ENCODE results near the gene CFD.
"Not testable (repeated sequence)": the region's sequence is repeated elsewhere in the genome, so short reads cannot be mapped to it uniquely, and the experiment has no call there.

Gene CFD

DNA sequence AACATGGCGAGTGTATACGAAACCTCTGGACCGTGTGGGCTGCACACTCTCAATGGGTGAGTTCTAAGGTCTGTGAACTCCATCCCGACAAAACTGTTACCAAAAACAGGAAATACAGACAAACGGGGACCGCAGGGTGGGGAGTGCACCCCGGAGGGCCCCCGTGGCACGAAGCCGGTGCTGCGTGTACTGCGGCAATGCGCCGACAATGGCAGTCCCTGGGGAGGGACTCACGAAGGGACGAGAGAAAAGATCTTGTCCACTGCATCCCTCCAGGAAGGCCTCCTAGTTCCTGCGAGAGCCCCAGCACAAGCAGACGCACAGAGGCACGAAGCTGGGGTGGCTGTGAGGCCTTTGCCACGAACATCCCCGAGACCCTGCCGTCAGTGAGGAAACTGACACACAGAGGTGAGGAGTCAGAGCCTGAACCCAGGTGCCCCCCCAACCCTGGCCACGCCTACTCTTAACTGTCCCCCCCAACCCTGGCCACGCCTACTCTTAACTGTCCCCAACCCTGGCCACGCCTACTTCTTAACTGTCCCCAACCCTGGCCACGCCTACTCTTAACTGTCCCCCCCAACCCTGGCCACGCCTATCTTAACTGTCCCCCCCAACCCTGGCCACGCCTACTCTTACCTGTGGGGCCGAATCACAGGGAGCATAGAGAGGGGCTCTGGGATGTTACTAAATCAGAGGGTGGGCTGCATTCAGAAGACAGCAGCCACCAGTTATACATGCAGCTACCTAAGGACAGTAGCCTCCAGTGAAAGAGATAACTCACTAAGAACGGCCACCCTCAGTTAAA, 29.3 kb downstream of the CFD start:
- no peak for DNase-seq (ENCODE audit: low read depth)

DNA sequence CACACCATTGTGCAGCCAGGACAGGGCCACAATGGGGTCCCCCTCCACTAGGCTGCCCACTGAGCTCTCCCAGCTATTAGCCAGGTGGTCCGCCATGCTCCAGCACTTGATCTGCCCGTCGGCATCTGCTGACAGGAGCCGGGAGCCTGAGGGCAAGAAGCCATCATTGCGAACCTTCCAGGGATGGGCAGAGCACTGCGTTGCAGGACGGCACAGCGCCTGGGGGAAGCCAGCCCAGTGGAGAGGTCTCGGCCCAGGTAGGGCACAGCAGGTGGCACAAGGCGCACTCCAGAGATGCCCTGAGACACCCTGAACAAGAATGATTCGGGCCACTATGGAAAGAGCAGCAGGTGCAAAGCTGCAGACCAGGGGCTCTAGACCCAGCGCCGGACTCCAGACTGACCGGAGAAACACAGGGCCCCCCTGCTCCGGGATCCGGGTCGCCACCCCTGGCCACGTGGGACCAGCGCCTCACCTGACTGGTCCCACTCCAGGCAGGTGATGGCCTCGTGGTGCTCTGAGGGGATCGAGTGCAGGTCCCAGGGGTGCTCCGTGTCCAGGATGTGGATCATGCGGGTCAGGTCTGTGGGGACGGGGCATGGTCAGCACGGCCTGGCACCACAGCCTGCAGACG, 30.3 kb downstream of the CFD start:
- DNase-seq (ENCODE audit: low read depth): no peak

DNA sequence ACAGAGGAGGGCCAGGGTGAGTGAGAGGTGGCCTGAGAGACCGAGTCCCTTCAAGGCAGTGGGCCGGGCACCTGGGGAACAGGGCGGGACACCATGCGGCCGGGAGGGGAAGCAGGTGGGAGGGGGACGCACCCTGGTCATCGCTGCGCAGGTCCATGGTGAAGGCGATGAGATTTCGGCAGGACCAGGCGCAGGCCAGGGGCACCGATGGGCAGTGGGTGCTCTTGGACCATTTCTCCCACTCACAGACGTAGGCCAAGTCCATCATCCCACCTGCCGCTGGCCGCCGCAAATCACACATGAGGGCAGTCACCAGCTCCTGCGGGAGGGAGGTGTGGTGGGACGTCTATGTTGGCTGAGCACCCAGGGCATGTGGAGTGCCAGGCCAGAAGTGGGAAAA, 31.4 kb downstream of the CFD start:
- no peak for DNase-seq (ENCODE audit: low read depth)

DNA sequence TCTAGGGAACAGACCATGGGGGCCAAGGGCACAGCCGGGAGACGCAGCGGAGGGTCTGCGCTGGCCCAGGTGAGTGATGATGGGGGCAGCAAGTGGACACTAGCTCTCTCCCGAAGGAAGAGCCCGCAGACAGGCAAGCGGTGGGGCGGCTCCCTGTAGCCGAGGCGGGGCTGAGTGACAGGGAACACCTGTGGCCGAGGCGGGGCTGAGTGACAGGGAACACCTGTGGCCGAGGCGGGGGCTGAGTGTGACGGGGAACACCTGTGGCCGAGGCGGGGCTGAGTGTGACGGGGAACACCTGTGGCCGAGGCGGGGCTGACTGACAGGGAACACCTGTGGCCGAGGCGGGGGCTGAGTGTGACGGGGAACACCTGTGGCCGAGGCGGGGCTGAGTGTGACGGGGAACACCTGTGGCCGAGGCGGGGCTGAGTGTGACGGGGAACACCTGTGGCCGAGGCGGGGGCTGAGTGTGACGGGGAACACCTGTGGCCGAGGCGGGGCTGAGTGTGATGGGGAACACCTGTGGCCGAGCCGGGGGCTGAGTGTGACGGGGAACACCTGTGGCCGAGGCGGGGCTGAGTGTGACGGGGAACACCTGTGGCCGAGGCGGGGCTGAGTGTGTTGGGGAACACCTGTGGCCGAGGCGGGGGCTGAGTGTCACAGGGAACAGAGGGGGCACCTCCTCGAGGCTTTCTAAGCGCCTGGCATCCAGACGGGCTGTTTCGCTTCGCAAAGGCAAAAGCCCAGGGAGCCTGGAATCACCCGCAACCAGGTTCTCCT, 32.1 kb downstream of the CFD start:
- not testable (repeated sequence) for DNase-seq (ENCODE audit: low read depth)

DNA sequence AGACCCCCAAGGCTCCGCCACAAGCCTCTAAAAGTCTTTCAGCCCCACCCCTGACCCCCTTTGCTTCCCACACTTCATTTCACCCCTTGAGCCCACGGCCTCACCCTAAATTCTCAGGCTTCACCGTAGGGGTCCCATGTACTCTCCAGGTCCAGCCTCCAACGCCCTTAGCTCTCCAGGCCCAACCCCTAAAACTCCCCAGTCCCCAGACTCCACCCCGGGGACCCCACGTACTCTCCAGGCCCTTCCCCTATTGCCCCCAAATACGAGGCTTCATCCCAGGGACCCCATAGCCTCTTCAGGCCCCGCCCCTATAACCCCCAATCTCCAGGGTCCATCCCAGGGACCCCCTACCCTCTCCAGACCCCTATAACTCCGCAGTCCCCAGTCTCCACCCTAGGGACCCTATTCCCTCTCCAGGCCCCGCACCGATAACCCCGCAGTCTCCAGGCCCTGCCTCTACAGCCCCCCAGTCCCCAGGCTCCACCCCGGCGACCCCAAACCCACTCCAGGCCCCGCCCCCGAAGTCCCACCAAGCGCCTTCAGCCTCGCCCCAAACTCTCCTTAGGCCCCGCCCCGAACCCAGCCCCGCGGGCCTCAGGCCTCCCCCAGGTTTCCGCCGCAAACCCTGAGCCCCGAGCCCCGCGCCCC, 32.9 kb downstream of the CFD start:
- DNase-seq (ENCODE audit: low read depth): peak; percentile 20

DNA sequence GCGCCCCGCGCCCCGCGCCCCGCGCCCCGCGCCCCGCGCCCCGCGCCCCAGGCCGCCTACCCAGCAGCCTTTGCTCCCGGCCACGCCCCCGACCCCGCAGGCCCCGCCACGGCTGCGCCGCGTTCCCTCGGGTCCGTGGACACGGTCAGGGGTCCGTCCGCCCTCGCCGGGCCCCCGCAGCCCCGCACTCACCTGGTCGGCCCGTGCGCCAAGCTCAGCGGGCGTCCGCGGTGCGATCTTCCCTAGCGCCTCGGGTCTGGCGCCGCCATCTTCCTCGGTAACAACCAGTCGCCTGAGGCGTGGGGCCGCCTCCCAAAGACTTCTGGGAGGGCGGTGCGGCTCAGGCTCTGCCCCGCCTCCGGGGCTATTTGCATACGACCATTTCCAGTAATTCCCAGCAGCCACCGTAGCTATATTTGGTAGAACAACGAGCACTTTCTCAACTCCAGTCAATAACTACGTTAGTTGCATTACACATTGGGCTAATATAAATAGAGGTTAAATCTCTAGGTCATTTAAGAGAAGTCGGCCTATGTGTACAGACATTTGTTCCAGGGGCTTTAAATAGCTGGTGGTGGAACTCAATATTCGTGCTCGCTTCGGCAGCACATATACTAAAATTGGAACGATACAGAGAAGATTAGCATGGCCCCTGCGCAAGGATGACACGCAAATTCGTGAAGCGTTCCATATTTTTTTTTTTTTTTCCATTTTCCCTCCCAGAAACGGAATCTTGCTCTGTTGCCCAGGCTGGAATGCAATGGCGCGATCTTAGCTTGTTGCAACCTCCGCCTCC, 33.6 kb downstream of the CFD start, which contains the start of the genes MED16 and RNU6-9:
TSS of gene MED16 (minus strand) at position 294 of the 796 bp plus-strand sequence. CDS start 2,056 bp downstream, outside the sequence.
TSS of gene RNU6-9 (plus strand) at position 591 of the 796 bp plus-strand sequence.
- peak; percentile 91 for DNase-seq (ENCODE audit: low read depth)

DNA sequence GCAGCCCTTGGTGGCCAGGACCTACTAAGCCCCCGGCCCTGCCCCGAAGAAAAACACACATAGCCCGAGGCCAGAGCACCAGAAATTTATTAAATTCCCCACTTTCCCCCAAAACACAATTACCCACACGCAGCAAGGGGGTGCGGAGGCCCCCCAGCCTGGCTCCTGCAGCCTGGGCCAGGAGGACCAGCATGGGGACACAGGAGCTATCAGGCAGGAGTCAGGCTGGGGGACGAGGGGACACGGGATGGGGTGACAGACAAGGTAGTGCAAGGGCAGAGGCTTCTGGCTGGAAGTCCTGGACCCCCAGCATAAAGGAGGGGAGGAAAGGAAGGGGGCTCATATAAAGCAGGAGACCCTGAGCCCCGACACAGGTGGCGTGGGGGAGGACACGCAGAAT, 37.0 kb downstream of the CFD start:
- DNase-seq (ENCODE audit: low read depth): no peak

DNA sequence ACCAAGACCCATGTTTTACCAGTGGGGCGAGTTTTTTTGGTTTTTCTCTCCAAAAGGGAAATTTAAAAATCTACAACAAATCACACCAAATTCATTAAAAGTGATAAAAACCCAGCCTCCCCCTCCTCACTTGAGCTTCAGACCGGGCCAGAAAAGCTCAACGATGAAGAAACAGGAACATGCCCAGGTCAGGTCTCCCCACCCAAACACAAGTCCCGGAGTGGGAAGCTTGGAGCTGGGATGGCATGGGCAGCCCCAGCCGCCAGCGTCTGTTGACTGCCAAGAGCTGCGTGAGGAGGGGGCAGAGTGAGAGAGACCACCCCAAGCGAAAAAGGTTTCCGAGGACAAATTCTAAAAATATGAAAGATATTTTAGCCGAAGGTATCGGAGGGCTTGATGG, 37.5 kb downstream of the CFD start:
- no peak for DNase-seq (ENCODE audit: low read depth)

DNA sequence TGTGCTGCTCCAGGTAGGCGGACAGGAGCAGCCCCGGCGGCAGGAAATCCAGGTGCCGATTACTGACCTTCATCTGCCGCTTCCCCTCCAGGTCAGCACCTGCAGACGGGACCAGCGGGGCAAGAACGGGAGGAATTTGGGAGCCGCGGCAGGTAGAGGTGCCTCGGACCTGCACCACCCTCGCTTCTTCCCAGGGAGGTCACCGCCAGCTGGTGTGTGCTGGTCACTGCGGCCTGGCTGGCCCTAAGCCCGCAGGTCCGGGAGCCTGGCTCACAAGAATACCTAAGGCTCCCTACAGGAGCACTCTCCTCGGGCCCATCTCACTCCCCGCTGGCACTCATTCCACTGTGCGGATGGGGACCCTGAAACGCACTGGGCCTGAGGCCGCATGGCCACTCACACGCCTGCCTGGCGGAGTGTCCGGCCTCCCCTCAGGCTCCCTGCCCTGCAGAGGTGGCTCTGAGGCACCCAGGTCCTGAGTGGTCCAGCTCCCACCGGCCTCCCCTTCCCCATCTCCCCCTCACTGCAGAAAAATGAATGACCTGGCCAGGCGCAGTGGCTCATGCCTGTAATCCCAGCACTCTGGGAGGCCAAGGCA, 38.1 kb downstream of the CFD start:
- DNase-seq (ENCODE audit: low read depth): no peak

DNA sequence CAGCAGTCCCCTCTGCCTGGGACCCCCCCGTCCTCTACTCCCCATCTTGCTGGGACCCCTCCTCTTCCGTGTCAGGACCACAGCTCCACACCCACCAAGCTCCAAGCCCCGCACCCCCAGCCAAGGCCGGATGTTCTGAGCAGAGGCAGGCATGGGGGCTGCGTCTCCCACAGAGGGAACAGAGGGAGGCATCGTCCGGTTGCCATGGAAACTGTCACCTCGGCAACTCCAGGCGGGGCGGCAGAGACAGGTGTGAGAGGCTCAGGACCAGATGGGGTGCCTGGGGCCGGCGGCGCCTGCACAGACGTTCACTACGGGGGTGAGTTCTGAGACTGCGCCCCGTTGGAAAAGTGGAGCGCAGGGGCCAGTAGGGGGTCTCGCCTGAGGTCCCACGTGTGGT, 39.2 kb downstream of the CFD start:
- no peak for DNase-seq (ENCODE audit: low read depth)

DNA sequence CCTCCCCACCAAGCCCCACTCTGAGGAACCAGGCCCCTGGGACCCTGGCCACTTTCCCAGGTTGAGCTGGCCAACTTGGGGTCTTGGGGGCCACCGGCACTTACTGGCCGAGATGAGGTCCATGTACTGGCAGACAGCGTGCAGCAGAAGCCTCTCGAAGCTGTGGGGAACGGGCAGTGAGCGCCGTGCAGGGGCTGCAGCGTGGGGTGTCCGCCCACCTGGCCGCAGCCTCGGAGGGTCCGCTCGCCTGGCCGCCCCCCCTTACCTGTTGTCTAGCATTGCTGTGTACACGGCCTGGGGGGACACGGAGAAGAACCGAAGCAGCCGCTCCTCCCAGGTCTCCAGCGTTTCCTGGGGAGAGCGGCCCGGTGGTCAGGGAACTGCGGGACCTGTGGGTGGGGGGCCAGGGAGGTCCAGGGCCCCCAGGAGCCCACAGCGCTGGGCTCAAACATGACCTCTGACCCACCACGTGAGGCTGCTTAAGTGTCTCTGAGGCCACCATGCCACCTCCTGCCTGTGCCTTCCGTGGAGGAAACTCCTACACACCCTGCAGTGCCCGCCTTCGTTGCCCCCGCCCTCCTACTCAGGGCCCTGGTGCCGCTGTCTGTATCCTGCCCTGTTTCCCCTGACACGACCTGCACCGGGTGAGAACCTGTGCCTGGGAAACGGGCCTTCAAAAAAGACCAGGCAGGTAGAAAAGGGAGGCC, 40.0 kb downstream of the CFD start:
- DNase-seq (ENCODE audit: low read depth): no peak

DNA sequence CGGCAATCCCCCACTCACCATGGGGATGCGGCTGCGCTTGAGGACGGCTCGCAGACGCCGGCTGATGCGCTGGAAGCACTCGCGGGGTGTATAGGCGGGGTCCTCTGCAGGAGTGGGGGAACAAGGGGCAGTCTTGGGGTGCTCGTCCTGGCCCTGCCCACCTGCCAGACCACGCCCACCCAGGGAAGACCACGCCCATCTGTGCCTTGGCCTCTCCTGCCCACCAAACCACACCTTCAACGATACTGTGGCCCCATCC, 40.5 kb downstream of the CFD start:
- no peak for DNase-seq (ENCODE audit: low read depth)

DNA sequence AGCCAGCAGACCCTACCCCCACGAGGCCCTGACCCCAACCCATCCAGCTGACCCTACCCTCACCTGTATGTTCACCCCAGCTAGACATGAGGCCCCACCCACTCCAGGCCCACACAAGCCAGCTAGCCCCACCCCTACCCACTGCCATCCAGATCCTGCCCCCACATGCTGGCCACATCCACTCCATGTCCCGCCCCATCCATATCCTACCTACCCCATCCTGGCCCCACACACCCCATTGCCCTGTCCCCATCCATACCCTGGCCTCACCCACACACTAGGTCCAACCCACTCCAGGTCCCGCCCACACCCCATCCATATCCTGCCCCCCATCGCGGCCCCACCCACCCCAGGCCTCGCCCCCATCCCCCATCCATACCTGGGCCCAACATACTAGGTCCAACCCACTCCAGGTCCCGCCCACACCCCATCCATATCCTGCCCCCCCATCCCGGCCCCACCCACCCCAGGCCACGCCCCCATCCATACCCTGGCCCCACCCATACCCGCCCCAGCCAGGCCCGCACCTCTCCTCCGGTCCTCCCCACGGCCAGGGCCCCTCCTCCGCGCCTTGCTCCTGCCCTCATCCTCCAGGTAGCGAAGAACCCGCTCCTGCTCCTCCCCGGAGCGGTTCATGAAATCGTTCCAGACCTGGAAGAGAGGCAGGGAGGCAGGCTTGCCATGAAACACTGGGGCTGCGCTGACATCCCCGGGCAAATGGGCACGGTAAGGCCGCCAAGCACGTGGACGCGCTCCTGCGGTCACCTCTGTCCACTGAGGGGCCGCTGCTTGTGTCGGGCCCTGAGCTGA, 41.0 kb downstream of the CFD start:
- DNase-seq (ENCODE audit: low read depth): no peak

DNA sequence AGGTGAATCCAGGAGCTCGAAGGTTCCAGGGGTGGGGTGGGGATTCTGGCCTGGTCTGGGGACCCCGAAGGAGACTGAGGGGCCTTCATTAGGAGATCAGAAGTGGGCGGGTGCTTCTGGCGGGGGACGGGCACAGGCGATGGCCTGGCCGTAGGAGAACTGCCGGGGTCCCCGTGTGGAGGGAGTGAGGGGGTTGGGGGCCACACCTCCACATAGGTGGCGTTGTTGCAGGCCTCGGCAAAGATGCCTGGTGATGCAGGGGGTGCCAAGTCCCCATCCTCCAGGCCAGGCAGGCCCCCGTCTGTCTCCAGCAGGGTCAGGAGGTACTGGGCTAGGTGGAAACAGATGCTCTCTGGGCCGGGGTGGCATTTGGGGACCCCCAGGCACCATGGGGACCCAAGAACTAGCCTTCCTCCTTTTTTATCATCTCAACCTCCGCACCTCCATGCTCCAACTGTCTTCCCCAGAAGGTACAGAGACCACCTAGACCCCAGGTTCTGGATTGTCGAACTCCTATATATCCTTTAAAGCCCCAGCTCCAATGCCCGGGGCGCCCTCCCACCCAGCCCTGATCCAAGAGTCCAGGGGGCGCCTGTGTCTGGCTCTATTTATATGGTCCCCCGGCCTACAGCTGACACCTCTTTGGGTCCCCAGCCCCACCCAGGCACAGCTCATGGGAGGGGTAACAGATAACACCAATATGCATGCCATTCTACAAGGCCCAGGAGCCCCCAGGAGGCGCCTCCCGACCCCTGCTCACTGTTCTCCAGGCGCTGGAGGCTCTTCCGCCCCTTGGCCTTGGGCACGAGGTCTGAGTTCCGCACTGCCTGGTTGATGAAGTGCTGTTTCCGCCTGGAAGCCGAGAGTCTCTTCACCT, 42.0 kb downstream of the CFD start:
- no peak for DNase-seq (ENCODE audit: low read depth)

DNA sequence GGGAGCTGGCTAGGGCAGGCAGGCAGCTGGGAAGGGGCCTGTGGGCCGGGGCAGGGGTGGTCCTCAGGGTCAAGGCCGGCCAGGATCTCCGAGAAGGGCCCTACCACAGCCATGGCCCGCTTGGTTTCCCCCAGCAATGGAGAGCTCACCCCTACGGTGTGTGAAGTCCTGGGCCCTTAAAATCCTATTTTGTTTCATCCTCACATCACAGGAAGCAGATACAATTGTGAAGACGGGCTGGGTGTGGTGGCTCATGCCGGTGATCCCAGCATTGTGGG, 42.6 kb downstream of the CFD start:
- no peak for DNase-seq (ENCODE audit: low read depth)

DNA sequence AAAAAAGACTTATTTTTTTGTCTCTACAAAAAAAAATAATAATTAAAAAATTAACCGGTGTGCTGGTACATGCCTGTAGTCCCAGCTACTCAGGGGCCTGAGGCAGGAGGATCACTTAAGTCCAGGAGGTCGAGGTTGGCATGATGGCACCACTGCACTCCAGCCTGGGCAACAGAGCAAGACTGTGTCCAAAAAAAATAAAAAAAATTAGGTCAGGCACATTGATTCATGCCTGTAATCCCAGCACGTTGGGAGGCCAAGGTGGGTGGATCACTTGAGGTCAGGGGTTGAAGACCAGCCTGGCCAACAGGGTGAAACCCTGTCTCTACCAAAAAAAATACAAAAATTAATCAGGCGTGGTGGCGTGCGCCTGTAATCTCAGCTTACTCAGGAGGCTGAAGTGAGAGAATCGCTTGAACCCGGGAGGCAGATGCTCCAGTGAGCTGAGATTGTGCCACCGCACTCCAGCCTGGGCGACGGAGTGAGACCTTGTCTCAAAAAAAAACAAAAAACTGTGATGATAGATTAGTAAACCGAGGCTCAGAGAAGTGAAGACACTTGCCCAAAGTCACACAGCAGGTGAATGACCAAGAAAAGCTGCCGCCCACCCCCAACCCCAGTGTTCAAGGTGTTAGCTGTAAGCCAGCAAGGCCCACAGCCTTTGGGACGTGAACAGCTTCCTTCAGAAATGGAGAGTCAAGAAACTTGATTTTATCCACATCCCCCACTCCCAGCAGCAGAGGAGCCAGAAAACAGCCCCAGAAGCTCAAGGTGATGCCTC, 43.2 kb downstream of the CFD start:
- no peak for DNase-seq (ENCODE audit: low read depth)

DNA sequence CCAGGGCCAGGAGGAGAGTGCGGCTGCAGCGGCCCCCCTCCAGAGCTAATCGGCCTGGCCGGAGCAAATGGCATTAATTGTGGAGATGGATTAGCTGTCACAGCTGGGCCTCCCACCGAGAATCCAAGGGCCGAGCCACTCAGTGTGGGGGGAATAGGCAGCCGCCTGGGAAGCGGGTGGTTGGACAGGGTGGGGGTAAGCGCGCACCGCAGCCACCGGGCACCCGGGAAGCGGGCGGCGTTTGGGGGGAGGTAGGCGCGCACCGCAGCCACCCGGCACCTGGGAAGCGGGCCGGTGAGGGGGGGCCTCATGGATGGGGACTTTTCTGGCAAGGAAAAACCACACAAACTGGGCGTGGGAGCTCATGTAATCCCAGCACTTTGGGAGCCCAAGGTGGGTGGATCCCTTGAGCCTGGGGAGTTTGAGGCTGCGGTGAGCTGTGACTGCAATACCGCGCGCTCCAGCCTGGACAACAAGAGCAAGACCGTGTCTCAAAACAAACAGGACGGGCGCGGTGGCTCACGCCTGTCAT, 43.9 kb downstream of the CFD start:
- peak; percentile 39 for DNase-seq (ENCODE audit: low read depth)

DNA sequence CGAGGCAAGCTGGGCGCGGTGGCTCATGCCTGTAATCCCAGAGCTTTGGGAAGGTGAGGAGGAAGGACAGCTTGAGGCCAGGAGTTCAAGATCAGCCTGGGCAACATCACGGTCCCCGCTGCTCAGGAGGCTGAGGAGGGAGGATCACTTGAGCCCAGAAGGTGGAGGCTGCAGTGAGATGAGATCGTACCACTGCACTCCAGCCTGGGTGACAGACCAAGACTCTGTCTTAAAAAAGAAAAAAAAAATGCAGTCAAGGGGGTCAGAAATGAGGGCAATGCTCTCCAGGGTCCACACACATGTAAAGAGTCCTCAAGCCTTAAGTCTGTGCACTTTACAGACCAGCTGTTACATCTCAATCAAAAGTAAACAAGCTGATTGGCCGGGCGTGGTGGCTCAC, 45.1 kb downstream of the CFD start:
- DNase-seq (ENCODE audit: low read depth): no peak
